Osteocyte (in vitro differentiated cells): ENCODE results near the gene KDM3A. TPM values are rescaled to one million over a fixed set of nuclear protein-coding genes. Genes with fewer than 3 reads are reported as not detected.

Source experiments
- DNase-seq: peaks from one replicate; pipeline ENCODE4 v3.0.0; 2021; ENCODE audit warnings: mixed read lengths; ENCODE audit not compliant: unreplicated experiment; ENCODE audit errors: extremely low spot score
- H3K27ac Mint-ChIP-seq: one replicate; pipeline ENCODE4 v1.8.0; 2021; ENCODE audit warnings: mild to moderate bottlenecking, mixed read lengths; ENCODE audit not compliant: unreplicated experiment
- H3K27me3 Mint-ChIP-seq: one replicate; pipeline ENCODE4 v1.8.0; 2021; ENCODE audit warnings: mixed read lengths; ENCODE audit not compliant: unreplicated experiment
- H3K36me3 Mint-ChIP-seq: one replicate; pipeline ENCODE4 v1.8.0; 2021; ENCODE audit warnings: mixed read lengths; ENCODE audit not compliant: unreplicated experiment
- H3K4me1 Mint-ChIP-seq: one replicate; pipeline ENCODE4 v1.8.0; 2021; ENCODE audit warnings: mixed read lengths; ENCODE audit not compliant: unreplicated experiment
- H3K4me3 Mint-ChIP-seq: one replicate; pipeline ENCODE4 v1.8.0; 2021; ENCODE audit warnings: mild to moderate bottlenecking, moderate library complexity, mixed read lengths; ENCODE audit not compliant: unreplicated experiment
- H3K9me3 Mint-ChIP-seq: one replicate; pipeline ENCODE4 v1.8.0; 2021; ENCODE audit warnings: mixed read lengths; ENCODE audit not compliant: unreplicated experiment
- CTCF ChIP-seq: fragments of 200-600 bp; sonication (generic); IDR thresholded peaks from 2 replicates; pipeline ENCODE4 v1.5.0; 2021; ENCODE audit warnings: antibody characterized with exemption, mild to moderate bottlenecking, moderate library complexity
- total RNA-seq: library from RNA; stranded (reverse); gene quantifications from 2 replicates; pipeline ENCODE4 v1.2.1, GENCODE V29; 2021

Gene KDM3A
- total RNA-seq, 1 donor from 2014 or later, result 44.8 TPM

DNA sequence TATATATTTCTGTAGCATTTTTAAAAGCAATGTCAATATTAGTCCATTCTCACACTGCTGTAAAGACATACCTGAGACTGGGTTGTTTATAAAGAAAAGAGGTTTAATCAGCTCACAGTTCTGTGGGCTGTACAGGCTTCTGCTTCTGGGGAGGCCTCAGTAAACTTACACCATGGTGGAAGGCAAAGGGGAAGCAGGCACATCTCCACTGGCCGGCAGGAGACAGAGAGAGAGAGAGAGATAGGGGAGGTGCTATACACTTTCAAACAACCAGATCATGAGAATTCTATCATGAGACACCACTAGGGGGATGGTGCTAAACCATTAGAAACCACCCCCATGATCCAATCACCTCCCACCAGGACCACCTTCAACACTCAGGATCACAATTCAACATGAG is 79.0 kb downstream of the KDM3A start:
- TF ChIP-seq CTCF, result no peak
- Mint-ChIP-seq H3K4me1 (peaks cover 26% of the 10 kb centered on the region), H3K9me3 (no peaks in the 10 kb centered on the region), H3K27ac (peak overlapping the region; percentile 62), H3K4me3 (no peak overlapping the region), H3K27me3 (no peaks in the 10 kb centered on the region), H3K36me3 (peaks cover 6% of the 10 kb centered on the region)
- DNase-seq, result no peak

GRCh38 chr2:86521922-86522321 is 80.8 kb downstream of the KDM3A start:
- no peaks in the 10 kb centered on the region for H3K27me3 Mint-ChIP-seq
- DNase-seq, result no peak
- H3K4me1 Mint-ChIP-seq, result peaks cover 24% of the 10 kb centered on the region
- H3K27ac Mint-ChIP-seq, result no peak overlapping the region
- no peaks in the 10 kb centered on the region for H3K9me3 Mint-ChIP-seq
- H3K4me3 Mint-ChIP-seq, result no peak overlapping the region
- H3K36me3 Mint-ChIP-seq, result peaks cover 11% of the 10 kb centered on the region
- TF ChIP-seq CTCF, result no peak

GRCh38 chr2:86522711-86523110 is 81.5 kb downstream of the KDM3A start:
- no peak for DNase-seq
- Mint-ChIP-seq H3K36me3 (peaks cover 15% of the 10 kb centered on the region), H3K4me1 (peaks cover 24% of the 10 kb centered on the region), H3K9me3 (no peaks in the 10 kb centered on the region), H3K27me3 (no peaks in the 10 kb centered on the region), H3K27ac (no peak overlapping the region), H3K4me3 (no peak overlapping the region)
- no peak for TF ChIP-seq CTCF

- Mint-ChIP-seq H3K9me3 (no peaks in the 10 kb centered on the region), H3K27ac (no peak overlapping the region), H3K27me3 (no peaks in the 10 kb centered on the region), H3K4me1 (peaks cover 17% of the 10 kb centered on the region), H3K36me3 (peaks cover 17% of the 10 kb centered on the region), H3K4me3 (no peak overlapping the region)
- no peak for TF ChIP-seq CTCF
- no peak for DNase-seq
Observed at GRCh38 chr2:86523491-86523890, 82.3 kb downstream of the KDM3A start.

- TF ChIP-seq CTCF, result no peak
- Mint-ChIP-seq H3K27me3 (no peaks in the 10 kb centered on the region), H3K4me1 (no peaks in the 10 kb centered on the region), H3K9me3 (no peaks in the 10 kb centered on the region), H3K27ac (no peak overlapping the region), H3K36me3 (peaks cover 23% of the 10 kb centered on the region), H3K4me3 (no peak overlapping the region)
- DNase-seq, result no peak
Observed at GRCh38 chr2:86525421-86526340, 84.5 kb downstream of the KDM3A start.
